K562 (cell line): Measurements from ENCODE around the gene NPC1. TPM values are rescaled to one million over a fixed set of nuclear protein-coding genes. Genes with fewer than 3 reads are reported as not detected.
A peak's percentile ranks its signal among the peaks of the same experiment; 100 is the strongest.

ENCODE experiments used
- ATAC-seq: fragments of 200-7000 bp; cut with Tn5 transposase; 3 replicates; pipeline ENCODE4 v1.9.1; 2020; ENCODE audit warnings: moderate library complexity
- BruUV-seq: library from RNA; stranded (reverse); fragments of 400-500 nt; replicated peaks from 2 replicates; lab custom pipeline; 2021; lab: Mats Ljungman, UMichigan
- CTCF ChIA-PET: fragments of 300-600 bp; formaldehyde crosslinking; extraction: SDS; loops from one replicate; lab custom pipeline; 2021; ENCODE audit warnings: low intra/inter-chr PET ratio; lab: Yijun Ruan, JAX
- POLR2A ChIA-PET: fragments of 300-600, 350-650 bp; sonication (Branson Sonifier 250); formaldehyde crosslinking; extraction: SDS; loops from one replicate; lab custom pipeline; 2021; ENCODE audit warnings: antibody characterized with exemption, inconsistent platforms; lab: Yijun Ruan, JAX
- DNase-seq, 4 experiments: peaks; one replicate each; pipeline versions ENCODE4 v3.0.0 to v3.0.0-alpha.2; 2011 to 2018; ENCODE audit warnings: low spot score in 3 of 4, mixed read lengths in 3 of 4; ENCODE audit errors: extremely low read depth in 1 of 4
- FAIRE-seq: peaks from 2 replicates; lab custom pipeline; 2011; peaks lifted over from hg19 to GRCh38; lab: Jason Lieb, UNC
- H2AFZ ChIP-seq: 2 replicates; pipeline ENCODE4 v1.6.0; 2011; ENCODE audit warnings: low read depth, low read length, control low read depth, inconsistent platforms
- H3K27ac ChIP-seq: fragments of 200-600 bp; 3 replicates; pipeline ENCODE4 v1.8.0; 2011; ENCODE audit warnings: low read depth, mild to moderate bottlenecking, control low read depth, inconsistent platforms, low read length, moderate library complexity, mixed read lengths; ENCODE audit errors: extremely low read depth
- H3K27me3 ChIP-seq, 2 experiments: fragments of 300-600 bp in 1 of 2; 2 replicates in 1 of 2; 3 replicates in 1 of 2; pipeline versions ENCODE4 v1.6.0 to v1.8.0; 2011; ENCODE audit warnings: inconsistent platforms in 2 of 2, low read length in 2 of 2, mild to moderate bottlenecking in 1 of 2, mixed read lengths in 1 of 2, moderate library complexity in 1 of 2; ENCODE audit not compliant: control insufficient read depth in 2 of 2, insufficient read depth in 2 of 2
- H3K36me3 ChIP-seq: fragments of 300-600 bp; 3 replicates; pipeline ENCODE4 v1.8.0; 2011; ENCODE audit warnings: mild to moderate bottlenecking, low read length, inconsistent platforms; ENCODE audit not compliant: control insufficient read depth, insufficient read depth
- H3K4me1 ChIP-seq, 2 experiments: fragments of 200-600 bp in 1 of 2; replicated peaks in 1 of 2; 2 replicates in 1 of 2; 3 replicates in 1 of 2; pipeline versions ENCODE4 v1.5.1 to v1.8.0; 2011; ENCODE audit warnings: inconsistent platforms in 2 of 2, low read length in 2 of 2, mild to moderate bottlenecking in 1 of 2, mixed read lengths in 1 of 2, moderate library complexity in 1 of 2; ENCODE audit not compliant: control insufficient read depth in 2 of 2, insufficient read depth in 2 of 2
- H3K4me2 ChIP-seq: 2 replicates; pipeline ENCODE4 v1.6.1; 2011; ENCODE audit warnings: low read length, control low read depth, inconsistent platforms, mixed read lengths; ENCODE audit not compliant: insufficient read depth
- H3K4me3 ChIP-seq: fragments of 200-600 bp; sonication (generic), shearing (Covaris generic); 2 replicates; pipeline ENCODE4 v1.5.1; 2016; ENCODE audit warnings: control low read depth, inconsistent platforms
- H3K79me2 ChIP-seq: fragments of 200-600 bp; 3 replicates; pipeline ENCODE4 v1.8.0; 2011; ENCODE audit warnings: low read length, inconsistent platforms; ENCODE audit not compliant: control insufficient read depth, insufficient read depth
- H3K9ac ChIP-seq, 2 experiments: 2 replicates each; pipeline versions ENCODE4 v1.6.0 to v1.6.1; 2011; ENCODE audit warnings: low read depth in 2 of 2, low read length in 2 of 2, control low read depth in 1 of 2, inconsistent platforms in 1 of 2, mild to moderate bottlenecking in 1 of 2, mixed read lengths in 1 of 2; ENCODE audit not compliant: insufficient read depth in 1 of 2
- H3K9me1 ChIP-seq: one replicate; pipeline ENCODE4 v1.6.0; 2011; ENCODE audit warnings: inconsistent platforms, mild to moderate bottlenecking, low read length, moderate library complexity; ENCODE audit not compliant: control insufficient read depth, insufficient read depth
- H3K9me3 ChIP-seq: replicated peaks from 2 replicates; pipeline ENCODE4 v1.5.1; 2011; ENCODE audit warnings: low read depth, low read length, inconsistent platforms; ENCODE audit not compliant: control insufficient read depth, insufficient read depth
- H4K20me1 ChIP-seq: replicated peaks from 2 replicates; pipeline ENCODE4 v1.6.1; 2011; ENCODE audit warnings: low read length, inconsistent platforms, mixed read lengths; ENCODE audit not compliant: control insufficient read depth, insufficient read depth
- CCAR2 ChIP-seq: fragments of 200-400 bp; formaldehyde crosslinking; IDR thresholded peaks from 2 replicates; pipeline ENCODE4 v1.6.1; 2017; ENCODE audit warnings: mild to moderate bottlenecking, low read depth, low read length
- CHD2 ChIP-seq: IDR thresholded peaks from 2 replicates; pipeline ENCODE4 v1.6.1; 2011; ENCODE audit warnings: low read depth, low read length
- DPF2 ChIP-seq: fragments of 450-650 bp; IDR thresholded peaks from 2 replicates; pipeline ENCODE4 v1.6.1; 2016
- FOXA3 ChIP-seq, 2 experiments: fragments of 450-650 bp in 1 of 2; sonication (generic) in 1 of 2; formaldehyde crosslinking; IDR thresholded peaks in 1 of 2; conservative IDR thresholded peaks in 1 of 2; 2 replicates each; pipeline versions ENCODE4 v1.4.0 to v1.8.0; 2020 to 2022; ENCODE audit warnings: mild to moderate bottlenecking in 2 of 2, missing genetic modification reagents in 1 of 2
- PURB ChIP-seq: sonication (generic); formaldehyde crosslinking; IDR thresholded peaks from 2 replicates; pipeline ENCODE4 v1.9.0; 2021; ENCODE audit warnings: low read depth, mild to moderate bottlenecking, missing genetic modification reagents
- RBM25 ChIP-seq: fragments of 200-400 bp; formaldehyde crosslinking; IDR thresholded peaks from 2 replicates; pipeline ENCODE4 v1.6.1; 2018; ENCODE audit warnings: low read length, low read depth, moderate library complexity; ENCODE audit not compliant: severe bottlenecking
- SREBF1 ChIP-seq: fragments of 150-350 bp; IDR thresholded peaks from 2 replicates; pipeline ENCODE4 v1.6.1; 2014; ENCODE audit warnings: antibody characterized with exemption, low read depth, low read length, borderline replicate concordance
- THRAP3 ChIP-seq: fragments of 450-650 bp; IDR thresholded peaks from 2 replicates; pipeline ENCODE4 v1.6.1; 2016; ENCODE audit warnings: mild to moderate bottlenecking, inconsistent platforms, borderline replicate concordance
- ZNF121 ChIP-seq: sonication (generic); formaldehyde crosslinking; conservative IDR thresholded peaks from 2 replicates; pipeline ENCODE4 v1.8.0; 2022; ENCODE audit warnings: missing genetic modification reagents
- WGBS: fragments of 100-300 bp; shearing (Covaris generic); methylation state at CpG from one replicate; pipeline ENCODE4 v1.1.6; 2016; ENCODE audit warnings: low coverage, mixed read lengths; ENCODE audit not compliant: insufficient coverage; ENCODE audit errors: missing lambda C conversion rate; 5-methylcytosine and 5-hydroxymethylcytosine counted together
- in situ Hi-C: fragments of 300-500 bp; cut with MboI; formaldehyde crosslinking; loops from 4 replicates; pipeline ENCODE4 v1.15.0; 2018; ENCODE audit warnings: inconsistent platforms, mixed read lengths
- intact Hi-C: fragments of 100-400 bp; cut with micrococcal nuclease; formaldehyde crosslinking; loops from 2 replicates; pipeline ENCODE4 v1.14.2; 2022
- polyA plus RNA-seq, 8 experiments: library from polyadenylated mRNA; depleted of rRNA in 4 of 8; stranded (reverse) in 5 of 8; unstranded in 3 of 8; fragments of >200 nt; fragmentation: Nextera tagmentation in 2 of 8; fragmentation: Illumina TruSeq in 1 of 8; extraction: Ambion mirVana in 2 of 8; extraction: Trizol in 1 of 8; gene quantifications; 2 replicates each; pipeline versions ENCODE4 v1.2.1 to v1.2.3, GENCODE V29; 2011 to 2014; ENCODE audit warnings: inconsistent platforms in 1 of 8, missing spikeins in 1 of 8
- total RNA-seq, 7 experiments: library from RNA; depleted of rRNA in 6 of 7; stranded (reverse); fragments of >200 nt in 6 of 7; fragmentation: Illumina TruSeq in 2 of 7; extraction: Trizol in 2 of 7; gene quantifications; 2 replicates each; pipeline versions ENCODE4 v1.2.1 to v1.2.3, GENCODE V29; 2011 to 2021; ENCODE audit warnings: low replicate concordance in 1 of 7

The NPC1 gene
- total and polyA plus RNA-seq, 9 of the 15 experiments (the other 6 are each of a cell fraction or from before 2014, with no cell fraction given) = 17.1 to 45.9 (median 27.6) TPM

DNA sequence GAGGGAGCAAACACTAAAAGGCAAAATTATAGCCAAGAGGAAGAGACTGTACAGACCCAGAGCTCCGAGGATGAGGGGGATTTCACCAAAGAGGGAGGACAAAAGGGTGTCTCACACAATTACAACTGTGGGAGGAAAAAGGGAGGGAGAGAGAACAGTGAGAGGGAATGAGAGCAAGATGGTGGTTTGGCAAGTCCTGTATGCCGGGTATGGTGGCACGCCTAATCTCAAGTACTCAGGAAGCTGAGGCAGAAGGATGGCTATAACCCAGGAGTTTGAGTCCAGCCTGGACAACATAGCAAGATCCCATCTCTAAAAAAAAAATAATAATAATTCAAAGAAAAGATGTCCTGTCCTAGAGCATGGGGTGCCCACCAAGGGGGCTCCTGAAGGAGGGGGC is 34.3 kb downstream of the NPC1 start:
- TF ChIP-seq RBM25 (peak; percentile 23), CHD2 (no peak), THRAP3 (no peak), ZNF121 (CRISPR knock-in tag) (peak; percentile 62), DPF2 (no peak)
- intact Hi-C loops = no loop called here
- H3K36me3 ChIP-seq = peaks cover 89% of the 10 kb centered on the region
- ATAC-seq (no peak), DNase-seq (no peak), FAIRE-seq (no peak)
- no TSS peak for BruUV-seq
- no peaks in the 10 kb centered on the region for H3K9me3 ChIP-seq
- H3K9me1 ChIP-seq = no peaks in the 10 kb centered on the region
- no peaks in the 10 kb centered on the region for H3K27me3 ChIP-seq
- ChIA-PET POLR2A (interaction anchor here (0.5 to 1.4 kb wide), 3 partner anchors 9 to 26 kb away, joined by 3 to 4 read pairs (median 3); no protein-coding TSS in a partner anchor), CTCF (no interaction called here)
- no peak overlapping the region for H3K27ac ChIP-seq
- H3K9ac ChIP-seq = no peak overlapping the region
- H2AFZ ChIP-seq = no peak overlapping the region
- H3K4me3 ChIP-seq = no peak overlapping the region
- in situ Hi-C loops = no loop called here
- H3K4me2 ChIP-seq = no peak overlapping the region
- no peaks in the 10 kb centered on the region for H3K4me1 ChIP-seq
- H4K20me1 ChIP-seq = no peaks in the 10 kb centered on the region
- WGBS = 91% methylated on average over 3 of the region's 3 CpGs
- H3K79me2 ChIP-seq = no peaks in the 10 kb centered on the region

DNA sequence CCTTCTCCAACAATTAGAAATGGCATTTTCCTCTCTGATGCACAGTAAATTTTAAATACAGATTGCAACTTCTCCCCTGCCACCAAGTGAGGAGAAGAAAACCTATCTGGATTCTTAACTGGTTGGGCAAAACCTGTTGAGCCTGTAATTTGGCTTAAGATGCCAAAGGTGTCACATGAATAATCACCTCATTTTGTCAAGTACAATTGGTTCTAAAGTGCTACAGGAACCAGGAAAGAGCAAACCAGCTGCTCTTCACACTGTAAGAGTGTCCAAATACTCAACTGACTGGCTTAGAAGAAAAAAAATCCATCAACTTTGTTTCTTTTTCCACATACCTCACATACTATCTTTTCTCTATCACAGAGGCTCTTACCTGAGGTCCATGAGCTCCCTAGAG is 35.4 kb downstream of the NPC1 start:
- H3K36me3 ChIP-seq = peaks cover 86% of the 10 kb centered on the region
- no peak for FAIRE-seq
- no TSS peak for BruUV-seq
- TF ChIP-seq CCAR2 = no peak
- TF ChIP-seq FOXA3 (CRISPR knock-in tag; conservative IDR thresholded peaks at IDR 0.05 in 1 of 2, IDR thresholded peaks at IDR 0.05 in 1 of 2) = no peak
- no peak for TF ChIP-seq PURB (CRISPR knock-in tag)
- no peak for TF ChIP-seq SREBF1

More for the DNA sequence above, 35.4 kb downstream of the NPC1 start:
- intact Hi-C loops (no loop called here), in situ Hi-C loops (no loop called here)
- H3K27ac ChIP-seq = no peak overlapping the region
- ChIA-PET CTCF (no interaction called here), POLR2A (interaction anchor here (1.4 kb wide), 1 partner anchor 10 kb away, joined by 3 read pairs; no protein-coding TSS in a partner anchor)
- H3K4me2 ChIP-seq = no peak overlapping the region
- no peaks in the 10 kb centered on the region for H3K27me3 ChIP-seq
- DNase-seq (no peak), ATAC-seq (no peak)
- no peak overlapping the region for H2AFZ ChIP-seq
- no peaks in the 10 kb centered on the region for H3K9me1 ChIP-seq
- H3K79me2 ChIP-seq = no peaks in the 10 kb centered on the region
- H3K9ac ChIP-seq = no peak overlapping the region
- H3K9me3 ChIP-seq = no peaks in the 10 kb centered on the region
- H3K4me1 ChIP-seq = peaks cover 0 to 3% of the 10 kb centered on the region in 2 experiments; a peak in 1 of 5 replicates
- no peaks in the 10 kb centered on the region for H4K20me1 ChIP-seq
- H3K4me3 ChIP-seq = no peak overlapping the region
